Stimulated activated CD8-positive, alpha-beta memory T cell treated with anti-CD3 and anti-CD28 coated beads, Interleukin-7, amount 100 ng/mL, for 1 hour (primary cell): Measurements from ENCODE around the gene CHST11.

Experiments
- DNase-seq, 2 donors: peaks; one replicate each; pipeline ENCODE4 v3.0.0-alpha.2; 2020; ENCODE audit warnings: low read depth in 2 of 2

CHST11 gene

GRCh38 chr12:104456417-104456949, at the start of gene CHST11:
Gene CHST11 (plus strand): TSS chr12:104456948.
- peak; percentile 49 to 58 for DNase-seq

- no peak for DNase-seq
These were observed 49.3 kb upstream of the CHST11 start for GRCh38 chr12:104407438-104407837.

- no peak for DNase-seq
These were observed 48.8 kb upstream of the CHST11 start for GRCh38 chr12:104407922-104408321.

GRCh38 chr12:104410326-104410725, 46.4 kb upstream of the CHST11 start:
- no peak for DNase-seq

GRCh38 chr12:104410786-104411185, 46.0 kb upstream of the CHST11 start:
- no peak for DNase-seq

- no peak for DNase-seq
These were observed 44.7 kb upstream of the CHST11 start for GRCh38 chr12:104411826-104412641.

GRCh38 chr12:104412681-104413080, 44.1 kb upstream of the CHST11 start:
- no peak for DNase-seq

- DNase-seq = no peak
These were observed 43.4 kb upstream of the CHST11 start for GRCh38 chr12:104413330-104413729.

- DNase-seq = no peak
These were observed 42.0 kb upstream of the CHST11 start for GRCh38 chr12:104414581-104415341.

GRCh38 chr12:104415342-104415980, 41.3 kb upstream of the CHST11 start:
- no peak for DNase-seq

GRCh38 chr12:104416136-104416535, 40.6 kb upstream of the CHST11 start:
- DNase-seq = no peak

- no peak for DNase-seq
These were observed 40.2 kb upstream of the CHST11 start for GRCh38 chr12:104416585-104416984.

- DNase-seq = no peak
These were observed 37.0 kb upstream of the CHST11 start for GRCh38 chr12:104419717-104420116.

GRCh38 chr12:104420868-104421267, 35.9 kb upstream of the CHST11 start:
- DNase-seq = no peak

- no peak for DNase-seq
These were observed 35.4 kb upstream of the CHST11 start for GRCh38 chr12:104421343-104421742.

- no peak for DNase-seq
These were observed 34.3 kb upstream of the CHST11 start for GRCh38 chr12:104422441-104422840.

- no peak for DNase-seq
These were observed 33.5 kb upstream of the CHST11 start for GRCh38 chr12:104423273-104423672.

GRCh38 chr12:104423809-104424208, 32.9 kb upstream of the CHST11 start:
- no peak for DNase-seq

GRCh38 chr12:104424955-104425354, 31.8 kb upstream of the CHST11 start:
- no peak for DNase-seq

GRCh38 chr12:104425614-104426013, 31.1 kb upstream of the CHST11 start:
- no peak for DNase-seq

GRCh38 chr12:104426926-104427546, 29.7 kb upstream of the CHST11 start:
- DNase-seq = no peak

- no peak for DNase-seq
These were observed 29.2 kb upstream of the CHST11 start for GRCh38 chr12:104427547-104427938.
